Heart left ventricle (tissue), 16 donors: ENCODE measurements around the gene MED12L. TPM values are rescaled to one million over a fixed set of nuclear protein-coding genes. Genes with fewer than 3 reads are reported as not detected.

Experiments used
- ATAC-seq, 4 donors: fragments of 200-7000 bp; cut with Tn5 transposase; one replicate each; pipeline ENCODE4 v1.9.1; 2020 to 2022; ENCODE audit warnings: moderate library complexity in 4 of 4, mild to moderate bottlenecking in 3 of 4, moderate number of reproducible peaks in 1 of 4
- DNase-seq, 5 donors: peaks; one replicate each; pipeline ENCODE4 v3.0.0-alpha.2; 2020
- H3K27ac ChIP-seq, 12 donors: fragments of 200-600 bp; sonication (generic) in 4 of 12; one replicate each; pipeline versions ENCODE4 v1.5.0 to v1.8.0; 2016 to 2022; ENCODE audit warnings: mild to moderate bottlenecking in 2 of 12
- H3K27me3 ChIP-seq, 9 donors: fragments of 200-600 bp; sonication (generic) in 2 of 9; one replicate each; pipeline versions ENCODE4 v1.5.1 to v1.8.0; 2016 to 2022; ENCODE audit warnings: mild to moderate bottlenecking in 3 of 9
- H3K36me3 ChIP-seq, 9 donors: fragments of 200-600 bp; sonication (generic) in 2 of 9; one replicate each; pipeline versions ENCODE4 v1.5.0 to v1.8.0; 2018 to 2022; ENCODE audit warnings: mild to moderate bottlenecking in 2 of 9
- H3K4me1 ChIP-seq, 12 donors: fragments of 200-600 bp; sonication (generic) in 4 of 12; one replicate each; pipeline versions ENCODE4 v1.5.0 to v1.8.0; 2016 to 2022; ENCODE audit warnings: mild to moderate bottlenecking in 3 of 12
- H3K4me3 ChIP-seq, 12 donors: fragments of 200-600 bp; sonication (generic) in 4 of 12; one replicate each; pipeline versions ENCODE4 v1.5.0 to v1.8.0; 2017 to 2022; ENCODE audit warnings: mild to moderate bottlenecking in 9 of 12, moderate library complexity in 4 of 12
- H3K9me3 ChIP-seq, 12 donors: fragments of 200-600 bp; sonication (generic) in 4 of 12; one replicate each; pipeline versions ENCODE4 v1.5.0 to v1.8.0; 2016 to 2022; ENCODE audit warnings: mild to moderate bottlenecking in 1 of 12
- CTCF ChIP-seq, 12 donors: fragments of 200-600 bp; sonication (generic) in 4 of 12; IDR thresholded peaks; one replicate each; pipeline versions ENCODE4 v1.5.0 to v1.8.0; 2018 to 2022; ENCODE audit warnings: antibody characterized with exemption in 12 of 12, mild to moderate bottlenecking in 5 of 12
- POLR2A ChIP-seq, 2 donors: fragments of 450-650 bp; IDR thresholded peaks; one replicate each; pipeline ENCODE4 v1.6.1; 2017; ENCODE audit warnings: antibody characterized with exemption in 2 of 2, mild to moderate bottlenecking in 2 of 2, moderate library complexity in 2 of 2
- WGBS, 4 donors: extraction: QIAGEN DNeasy Blood & Tissue Kit in 2 of 4; methylation state at CpG; one replicate each; pipeline versions ENCODE4 v1.1.5 to v1.1.7; 2013 to 2018; 5-methylcytosine and 5-hydroxymethylcytosine counted together
- intact Hi-C, 10 donors: fragments of 100-400 bp; cut with DNase I; formaldehyde crosslinking; loops; one replicate each; pipeline versions ENCODE4 v1.11.1 to v1.14.2; 2022
- polyA plus RNA-seq, 2 donors: library from polyadenylated mRNA; stranded (reverse); fragments of 200-250 nt; gene quantifications; one replicate each; pipeline ENCODE4 v1.2.3, GENCODE V29; 2013
- total RNA-seq, 9 donors: library from RNA; depleted of rRNA in 2 of 9; stranded (reverse); fragments of >200 nt in 2 of 9; fragmentation: NEBNext Ultra II Directional in 3 of 9; extraction: Animal tissue kit (Norgen Biotek cat#: 25700) in 3 of 9; gene quantifications; one replicate each; pipeline versions ENCODE4 v1.1.0 to v1.2.4, GENCODE V29; 2016 to 2023
- donor health status: ischemic (EF 13 %, LVEDD 7.1; RV severe dilation, severe dysfunction).
- donor health status: healthy with polysubstance abuse.
- donor health status: DM: no; HTN: yes; CAD: no.
- donor health status: DM: no; HTN: no; CAD: no.
- donor health status: ischemic (EF 25% LVEDD 6.9; RV normal size, moderate dysfunction).
- donor health status: ischemic (EF 25% LVEDD 5.7; RV mildly dilated, moderate dysfunction).
- donor health status: healthy.
- donor health status: DM: yes; HTN: yes; CAD: no.
- donor health status: ischemic (EF 35%, LVEDD 5.7; RV mildly dilated, moderate dysfunction).
- donor health status: nonischemic (EF 11% LVEDD 7.7; RV severe dilation, severe dysfunction).
- donor health status: DM: yes; HTN: yes; CAD: no.
- donor health status: PGD.
- donor health status: ischemic (EF 29% LVEDD 5.4; RV normal size, mild dysfunction).
- donor health status: nonischemic (EF 23%, LVEDD 6.1; RV moderate dilation, normal function).

Gene MED12L
- total and polyA plus RNA-seq, 11 donors: 0.06 to 2.1 (median 0.39) TPM

GRCh38 chr3:151460774-151461450 lies 375.4 kb downstream of the MED12L start, which contains the start of gene IGSF10:
IGSF10 (minus strand) TSS chr3:151461061; CDS start chr3:151458709, 2,352 bp downstream.
- H3K9me3 ChIP-seq: no peaks in the 10 kb centered on the region
- 9 to 28% (median 12%) methylated on average over 37 to 40 of the region's 40 CpGs for WGBS, 4 donors
- H3K4me3 ChIP-seq: peak within 1 kb of the TSS; percentile 24 to 68 (median 50)
- H3K4me1 ChIP-seq: peaks cover 0 to 7% (median 0%) of the 10 kb centered on the region in 12 donors
- no peaks in the 10 kb centered on the region for H3K36me3 ChIP-seq
- peak within 1 kb of the TSS in 3 of 12 donors; percentile 2 to 31 (median 20) for H3K27ac ChIP-seq
- intact Hi-C loops: loop anchor here in 1 of 10 donors (10.0 kb wide), 1 partner anchor 374 kb away; no protein-coding TSS in a partner anchor
- no peak for TF ChIP-seq POLR2A (IDR thresholded peaks at IDR 0.05)
- no peak for TF ChIP-seq CTCF (IDR thresholded peaks at IDR 0.05)
- H3K27me3 ChIP-seq: peaks cover 0 to 19% (median 8%) of the 10 kb centered on the region in 9 donors
- peak in 3 of 5 donors; percentile 14 to 60 (median 24) for DNase-seq
- peak; percentile 45 to 71 (median 61) for ATAC-seq

GRCh38 chr3:151462278-151462780 lies 376.9 kb downstream of the MED12L start:
- Histone ChIP-seq H3K27ac (no peak overlapping the region), H3K27me3 (peaks cover 0 to 19% (median 8%) of the 10 kb centered on the region in 9 donors), H3K36me3 (no peaks in the 10 kb centered on the region), H3K4me1 (peaks cover 0 to 7% (median 0%) of the 10 kb centered on the region in 12 donors), H3K4me3 (no peak overlapping the region), H3K9me3 (no peaks in the 10 kb centered on the region)
- no peak for ATAC-seq
- intact Hi-C loops: loop anchor here in 1 of 10 donors (10.0 kb wide), 1 partner anchor 372 kb away; no protein-coding TSS in a partner anchor
- 88 to 92% (median 89%) methylated on average over 6 of the region's 6 CpGs for WGBS, 4 donors
- TF ChIP-seq POLR2A (IDR thresholded peaks at IDR 0.05) (no peak), CTCF (IDR thresholded peaks at IDR 0.05) (no peak)
- no peak for DNase-seq

GRCh38 chr3:151462991-151463390 lies 377.5 kb downstream of the MED12L start:
- TF ChIP-seq POLR2A (IDR thresholded peaks at IDR 0.05): no peak
- TF ChIP-seq CTCF (IDR thresholded peaks at IDR 0.05): no peak
- 47 to 95% (median 86%) methylated on average over 1 of the region's 1 CpG for WGBS, 4 donors
- Histone ChIP-seq H3K4me3 (no peak overlapping the region), H3K4me1 (peaks cover 0 to 7% (median 0%) of the 10 kb centered on the region in 12 donors), H3K9me3 (no peaks in the 10 kb centered on the region), H3K27me3 (peaks cover 0 to 19% (median 8%) of the 10 kb centered on the region in 9 donors), H3K36me3 (no peaks in the 10 kb centered on the region), H3K27ac (no peak overlapping the region)
- ATAC-seq (no peak), DNase-seq (no peak)
- intact Hi-C loops: loop anchor here in 1 of 10 donors (10.0 kb wide), 1 partner anchor 372 kb away; no protein-coding TSS in a partner anchor

GRCh38 chr3:151467069-151467468 lies 381.6 kb downstream of the MED12L start:
- H3K4me3 ChIP-seq: no peak overlapping the region
- WGBS, 4 donors: 83 to 91% (median 86%) methylated on average over 1 of the region's 1 CpG
- H3K27me3 ChIP-seq: peaks cover 0 to 2% (median 0%) of the 10 kb centered on the region in 9 donors
- H3K4me1 ChIP-seq: no peaks in the 10 kb centered on the region
- H3K9me3 ChIP-seq: no peaks in the 10 kb centered on the region
- ATAC-seq (no peak), DNase-seq (no peak)
- H3K27ac ChIP-seq: no peak overlapping the region
- TF ChIP-seq POLR2A (IDR thresholded peaks at IDR 0.05) (no peak), CTCF (IDR thresholded peaks at IDR 0.05) (no peak)
- no peaks in the 10 kb centered on the region for H3K36me3 ChIP-seq
- intact Hi-C loops: loop anchor here in 6 of 10 donors (2.0 to 10.0 kb wide), 5 partner anchors 368 to 454 kb away; no protein-coding TSS in a partner anchor
